Coronary artery (tissue), 2 donors: ENCODE results near the gene DGKA.
"Not testable (repeated sequence)": the region's sequence is repeated elsewhere in the genome, so short reads cannot be mapped to it uniquely, and the experiment has no call there.

ENCODE experiments used
- DNase-seq: peaks from one replicate; pipeline ENCODE4 v3.0.0-alpha.2; 2017; ENCODE audit warnings: low spot score
- H3K27ac ChIP-seq, 2 donors: fragments of 200-600 bp; sonication (generic); one replicate each; pipeline ENCODE4 v1.5.1; 2016 to 2019
- H3K4me3 ChIP-seq: fragments of 200-600 bp; sonication (generic); 2 replicates; pipeline ENCODE4 v1.5.1; 2016; ENCODE audit warnings: mild to moderate bottlenecking, moderate library complexity
- CTCF ChIP-seq: fragments of 200-600 bp; sonication (generic); IDR thresholded peaks from one replicate; pipeline ENCODE4 v1.5.1; 2019; ENCODE audit warnings: antibody characterized with exemption

Gene DGKA

GRCh38 chr12:55908726-55909512 lies 22.0 kb upstream of the DGKA start:
- Histone ChIP-seq H3K27ac (peak overlapping the region in 1 of 2 donors; percentile 39), H3K4me3 (peak overlapping the region; percentile 3)
- DNase-seq: no peak
- no peak for TF ChIP-seq CTCF

DNA sequence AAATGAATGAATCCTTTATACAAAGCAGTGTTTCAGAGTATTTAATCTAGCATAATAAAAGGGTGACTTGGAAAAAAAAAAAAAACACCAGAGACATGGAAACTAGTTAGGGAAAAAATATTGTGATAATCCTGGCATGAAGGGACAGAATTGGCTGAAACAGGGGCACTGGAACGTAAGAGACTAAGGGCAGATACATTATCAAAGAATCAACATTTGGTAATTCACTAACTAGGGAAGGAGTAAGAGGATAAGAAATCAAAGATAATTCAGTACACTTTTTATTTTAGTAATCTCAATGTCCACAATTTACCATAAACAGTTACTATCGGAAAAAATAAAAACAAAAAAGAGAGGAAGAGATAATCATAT lies 21.5 kb upstream of the DGKA start:
- Histone ChIP-seq H3K4me3 (no peak overlapping the region), H3K27ac (peak overlapping the region in 1 of 2 donors; percentile 39)
- TF ChIP-seq CTCF: no peak
- no peak for DNase-seq

DNA sequence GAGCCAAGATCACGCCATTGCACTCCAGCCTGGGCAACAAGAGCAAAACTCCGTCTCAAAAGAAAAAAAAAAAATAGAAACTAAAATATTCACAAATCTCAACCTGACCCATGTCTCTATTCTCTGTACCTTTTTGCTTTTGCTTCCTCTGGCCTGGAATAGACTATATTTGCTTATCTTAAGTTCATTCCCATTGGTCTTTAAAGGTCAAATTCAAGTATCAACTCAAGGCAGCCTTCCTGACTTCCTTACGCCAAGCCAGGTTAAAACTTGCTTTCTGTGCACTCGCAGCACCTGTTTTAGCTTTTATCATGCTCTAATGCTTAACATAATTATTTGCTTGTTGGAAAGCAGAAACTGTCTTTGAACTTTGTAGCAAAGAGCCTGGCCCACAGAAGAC lies 18.1 kb upstream of the DGKA start:
- H3K4me3 ChIP-seq: no peak overlapping the region
- no peak overlapping the region for H3K27ac ChIP-seq
- no peak for TF ChIP-seq CTCF
- DNase-seq: no peak

- H3K4me3 ChIP-seq: no peak overlapping the region
- DNase-seq: no peak
- no peak overlapping the region for H3K27ac ChIP-seq
- no peak for TF ChIP-seq CTCF
Observed at GRCh38 chr12:55915482-55915859, 15.5 kb upstream of the DGKA start.

DNA sequence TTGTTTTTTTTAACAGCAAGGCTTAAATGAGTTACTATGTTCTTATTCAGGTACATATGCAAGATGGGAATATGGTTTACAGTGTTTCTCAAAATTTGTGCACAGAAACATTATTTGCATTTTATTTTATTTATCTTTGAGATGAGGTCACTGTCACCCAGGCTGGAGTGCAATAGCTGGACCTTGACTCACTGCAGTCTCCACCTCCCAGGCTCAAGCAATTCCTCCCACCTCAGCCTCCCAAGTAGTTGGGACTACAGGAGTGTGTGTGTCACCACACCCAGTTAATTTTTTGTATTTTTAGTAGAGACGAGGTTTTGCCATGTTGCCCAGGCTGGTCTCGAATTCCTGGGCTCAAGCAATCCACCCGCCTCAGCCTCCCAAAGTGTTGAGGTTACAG lies 11.9 kb upstream of the DGKA start:
- not testable (repeated sequence) for H3K27ac ChIP-seq, DNase-seq

DNA sequence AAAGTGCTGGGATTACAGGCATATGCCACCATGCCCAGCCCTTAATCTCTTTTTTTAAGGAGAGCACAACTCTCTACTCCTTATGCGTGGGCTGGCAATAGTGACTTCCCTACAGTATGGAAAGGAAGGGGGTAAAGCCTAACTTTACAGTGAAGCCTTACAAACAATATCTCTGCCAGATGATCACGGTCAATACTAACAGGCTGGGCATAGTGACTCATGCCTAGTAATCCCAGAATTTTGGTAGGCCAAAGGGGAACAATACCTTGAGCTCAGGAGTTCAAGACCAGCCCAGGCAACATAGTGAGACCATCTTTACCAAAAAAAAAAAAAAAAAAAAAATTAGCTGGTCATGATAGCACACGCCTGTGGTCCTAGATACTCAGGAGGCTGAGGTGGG lies 8.8 kb upstream of the DGKA start:
- no peak for DNase-seq
- H3K27ac ChIP-seq: no peak overlapping the region
- TF ChIP-seq CTCF: no peak
- no peak overlapping the region for H3K4me3 ChIP-seq

More for the DNA sequence above, 11.9 kb upstream of the DGKA start:
- H3K4me3 ChIP-seq: not testable (repeated sequence)

GRCh38 chr12:55923648-55924047 lies 7.3 kb upstream of the DGKA start:
- H3K27ac ChIP-seq, H3K4me3 ChIP-seq, DNase-seq: not testable (repeated sequence)

DNA sequence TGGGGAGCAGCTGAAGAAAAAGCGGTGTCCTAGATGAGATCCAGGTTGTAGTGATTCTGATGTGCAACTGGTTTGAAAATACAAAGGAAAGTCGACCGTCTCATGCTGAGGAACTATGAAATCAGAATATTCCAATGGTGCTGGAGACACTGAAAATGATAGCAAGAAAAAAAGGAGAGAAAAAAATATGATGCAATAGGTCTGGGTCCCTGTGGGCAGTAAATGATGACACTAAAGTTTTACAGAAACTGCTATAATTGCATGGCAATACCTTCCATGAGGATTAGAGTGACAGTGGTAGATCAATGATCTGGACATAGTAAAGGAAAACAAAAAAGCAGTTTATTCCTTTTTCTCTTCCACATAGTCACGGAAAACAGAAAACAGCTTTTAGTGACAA lies 5.6 kb upstream of the DGKA start:
- H3K27ac ChIP-seq: no peak overlapping the region
- no peak overlapping the region for H3K4me3 ChIP-seq
- no peak for DNase-seq
- TF ChIP-seq CTCF: no peak
